RPMI8226 (cell line): Measurements from ENCODE around the gene RIN3.
A peak's percentile ranks its signal among the peaks of the same experiment; 100 is the strongest.

Experiments used
- DNase-seq: peaks from one replicate; pipeline ENCODE4 v3.0.0-alpha.2; 2015

RIN3 gene

GRCh38 chr14:92726135-92726932, 212.8 kb downstream of the RIN3 start:
- no peak for DNase-seq

- no peak for DNase-seq
These were observed 213.3 kb downstream of the RIN3 start for GRCh38 chr14:92726933-92727262.

- DNase-seq = peak; percentile 77
These were observed 215.3 kb downstream of the RIN3 start for GRCh38 chr14:92728759-92729364.

GRCh38 chr14:92729634-92730358, 216.2 kb downstream of the RIN3 start:
- DNase-seq = no peak

- no peak for DNase-seq
These were observed 218.1 kb downstream of the RIN3 start for GRCh38 chr14:92731622-92732115.

- no peak for DNase-seq
These were observed 219.4 kb downstream of the RIN3 start for GRCh38 chr14:92733007-92733406.

- DNase-seq = no peak
These were observed 221.0 kb downstream of the RIN3 start for GRCh38 chr14:92734618-92735017.

GRCh38 chr14:92735344-92735743, 221.8 kb downstream of the RIN3 start:
- no peak for DNase-seq

- DNase-seq = no peak
These were observed 223.6 kb downstream of the RIN3 start for GRCh38 chr14:92737206-92737605.

- DNase-seq = no peak
These were observed 224.1 kb downstream of the RIN3 start for GRCh38 chr14:92737619-92738188.
